Measurements from ENCODE around the gene IMPA2.

DNA sequence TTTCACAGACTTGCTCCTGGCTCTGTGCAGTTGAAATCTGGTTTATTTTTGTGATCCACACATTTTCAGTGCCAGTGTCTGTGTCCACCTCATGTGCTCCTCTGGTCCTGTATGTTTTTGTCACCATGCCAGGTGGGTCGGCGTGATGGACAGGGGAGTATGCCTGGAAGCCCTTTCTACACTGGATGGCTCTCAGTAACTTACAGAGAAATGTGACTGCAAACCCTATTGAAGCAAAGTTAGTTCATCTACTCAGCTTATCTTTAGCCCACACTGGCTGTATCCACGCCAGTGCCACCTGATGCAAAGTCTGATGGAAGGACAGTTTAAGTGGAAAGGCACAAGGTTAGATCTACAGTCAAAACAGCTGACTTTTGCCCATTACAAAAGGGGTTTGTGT lies 4.3 kb downstream of the IMPA2 start:
- TF ChIP-seq, protein P1, sequence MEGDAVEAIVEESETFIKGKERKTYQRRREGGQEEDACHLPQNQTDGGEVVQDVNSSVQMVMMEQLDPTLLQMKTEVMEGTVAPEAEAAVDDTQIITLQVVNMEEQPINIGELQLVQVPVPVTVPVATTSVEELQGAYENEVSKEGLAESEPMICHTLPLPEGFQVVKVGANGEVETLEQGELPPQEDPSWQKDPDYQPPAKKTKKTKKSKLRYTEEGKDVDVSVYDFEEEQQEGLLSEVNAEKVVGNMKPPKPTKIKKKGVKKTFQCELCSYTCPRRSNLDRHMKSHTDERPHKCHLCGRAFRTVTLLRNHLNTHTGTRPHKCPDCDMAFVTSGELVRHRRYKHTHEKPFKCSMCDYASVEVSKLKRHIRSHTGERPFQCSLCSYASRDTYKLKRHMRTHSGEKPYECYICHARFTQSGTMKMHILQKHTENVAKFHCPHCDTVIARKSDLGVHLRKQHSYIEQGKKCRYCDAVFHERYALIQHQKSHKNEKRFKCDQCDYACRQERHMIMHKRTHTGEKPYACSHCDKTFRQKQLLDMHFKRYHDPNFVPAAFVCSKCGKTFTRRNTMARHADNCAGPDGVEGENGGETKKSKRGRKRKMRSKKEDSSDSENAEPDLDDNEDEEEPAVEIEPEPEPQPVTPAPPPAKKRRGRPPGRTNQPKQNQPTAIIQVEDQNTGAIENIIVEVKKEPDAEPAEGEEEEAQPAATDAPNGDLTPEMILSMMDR (IDR thresholded peaks at IDR 0.05; ENCODE audit: low read depth, low read length, poor library complexity, severe bottlenecking), result no peak
- no peak for TF ChIP-seq EZH2phosphoT487 (IDR thresholded peaks at IDR 0.05; ENCODE audit: borderline replicate concordance, low read length)

All from DOHH2 (cell line).